ENCODE results near the gene QRFPR.

- TF ChIP-seq, protein P1, sequence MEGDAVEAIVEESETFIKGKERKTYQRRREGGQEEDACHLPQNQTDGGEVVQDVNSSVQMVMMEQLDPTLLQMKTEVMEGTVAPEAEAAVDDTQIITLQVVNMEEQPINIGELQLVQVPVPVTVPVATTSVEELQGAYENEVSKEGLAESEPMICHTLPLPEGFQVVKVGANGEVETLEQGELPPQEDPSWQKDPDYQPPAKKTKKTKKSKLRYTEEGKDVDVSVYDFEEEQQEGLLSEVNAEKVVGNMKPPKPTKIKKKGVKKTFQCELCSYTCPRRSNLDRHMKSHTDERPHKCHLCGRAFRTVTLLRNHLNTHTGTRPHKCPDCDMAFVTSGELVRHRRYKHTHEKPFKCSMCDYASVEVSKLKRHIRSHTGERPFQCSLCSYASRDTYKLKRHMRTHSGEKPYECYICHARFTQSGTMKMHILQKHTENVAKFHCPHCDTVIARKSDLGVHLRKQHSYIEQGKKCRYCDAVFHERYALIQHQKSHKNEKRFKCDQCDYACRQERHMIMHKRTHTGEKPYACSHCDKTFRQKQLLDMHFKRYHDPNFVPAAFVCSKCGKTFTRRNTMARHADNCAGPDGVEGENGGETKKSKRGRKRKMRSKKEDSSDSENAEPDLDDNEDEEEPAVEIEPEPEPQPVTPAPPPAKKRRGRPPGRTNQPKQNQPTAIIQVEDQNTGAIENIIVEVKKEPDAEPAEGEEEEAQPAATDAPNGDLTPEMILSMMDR (conservative IDR thresholded peaks at IDR 0.05): no peak
- TF ChIP-seq ZFX (IDR thresholded peaks at IDR 0.05): no peak
Observed at GRCh38 chr4:121373841-121374240, 7.0 kb downstream of the QRFPR start.

Measured in C4-2B (cell line).